ENCODE results near the gene GKN2.
A peak's percentile ranks its signal among the peaks of the same experiment; 100 is the strongest.
"Not testable (repeated sequence)": the region's sequence is repeated elsewhere in the genome, so short reads cannot be mapped to it uniquely, and the experiment has no call there.

Gene GKN2

GRCh38 chr2:68955432-68955831 lies 2.7 kb upstream of the GKN2 start:
- DNase-seq, result not testable (repeated sequence)

GRCh38 chr2:68951899-68952298 lies 794 bp downstream of the GKN2 start:
- no peak for DNase-seq

GRCh38 chr2:68948710-68949109 lies 4.0 kb downstream of the GKN2 start:
- DNase-seq, result no peak

DNA sequence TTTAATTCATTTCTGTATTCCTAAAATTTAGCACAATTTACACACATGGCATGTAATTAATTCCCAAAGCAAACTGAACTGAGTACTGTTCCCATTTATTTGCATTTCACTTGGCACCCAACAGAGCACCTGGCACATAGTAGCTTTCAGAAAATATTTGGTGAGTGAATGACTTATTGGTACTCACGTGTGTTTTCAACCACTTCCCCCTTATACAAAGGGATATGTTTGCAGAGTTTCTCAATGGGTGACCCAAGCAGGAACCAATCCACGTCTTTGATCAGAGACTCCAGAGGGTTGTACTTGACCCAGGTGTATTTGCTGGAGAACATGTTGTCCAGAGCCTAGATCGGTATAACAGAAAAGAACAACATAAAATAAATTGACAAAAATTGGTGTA lies 6.6 kb downstream of the GKN2 start:
- DNase-seq, result no peak

DNA sequence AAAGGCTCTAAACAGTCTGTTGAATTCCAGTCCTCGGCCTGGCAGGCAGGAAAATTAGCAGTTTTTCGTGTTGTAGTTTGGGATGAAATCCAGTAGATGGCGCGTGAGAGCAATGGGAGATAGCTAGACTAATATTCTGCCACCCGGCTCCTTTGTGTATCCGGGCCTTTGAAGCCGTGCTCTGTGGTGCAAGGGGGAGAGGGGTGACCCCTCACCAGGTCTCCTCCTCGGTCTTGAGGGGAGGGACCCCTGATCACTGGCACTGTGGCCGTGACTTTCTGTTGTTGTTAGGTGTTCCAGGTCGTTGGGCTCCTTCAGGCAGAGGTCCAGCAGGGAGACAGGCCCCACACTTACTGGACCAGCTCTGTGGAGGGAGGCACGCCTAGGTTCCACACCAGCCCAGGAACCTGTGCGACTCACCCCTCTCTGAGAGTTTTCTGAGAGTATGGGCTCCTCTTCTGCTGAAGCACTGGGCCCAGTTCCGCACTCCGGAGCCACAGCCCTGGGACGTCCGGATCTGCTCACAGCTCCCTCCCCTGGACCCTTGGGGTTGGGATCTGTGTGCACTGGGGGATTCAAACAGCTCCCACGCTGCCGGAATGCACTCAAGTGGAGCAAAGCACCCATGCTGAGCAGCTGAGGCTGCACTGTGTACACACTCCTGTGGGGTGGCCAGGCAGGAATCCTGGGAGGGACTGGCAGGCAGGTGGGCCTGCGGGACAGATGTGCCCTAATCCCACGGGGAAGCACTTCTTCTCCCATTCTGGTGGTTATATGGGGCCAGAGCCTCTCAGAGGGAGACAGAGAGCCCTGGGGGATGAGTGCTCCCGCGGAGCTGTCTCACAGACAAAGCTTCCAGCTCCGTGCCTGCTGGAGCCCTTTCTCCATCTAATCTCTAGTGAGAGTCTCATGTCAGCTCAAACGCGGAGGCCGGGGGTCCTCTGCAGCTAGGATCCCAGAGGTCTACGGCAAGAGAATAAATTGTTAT lies 8.8 kb downstream of the GKN2 start:
- peak; percentile 26 for DNase-seq

DNA sequence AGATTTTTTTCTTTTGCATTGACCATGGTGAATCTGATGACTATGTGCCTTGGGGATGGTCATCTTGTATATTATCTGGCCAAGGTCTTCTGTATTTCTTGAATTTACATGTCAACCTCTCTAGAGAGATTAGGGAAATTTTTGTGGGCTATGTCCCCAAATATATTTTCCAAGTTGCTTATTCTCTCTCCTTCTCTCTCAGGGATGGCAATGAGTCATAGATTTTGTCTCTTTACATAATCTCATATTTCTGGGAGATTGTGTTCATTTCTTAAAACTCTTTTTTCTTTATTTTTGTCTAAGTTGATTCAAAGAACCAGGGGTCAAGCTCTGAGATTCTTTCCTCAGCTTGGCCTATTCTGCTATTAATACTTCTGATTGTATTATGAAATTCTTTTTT lies 9.9 kb downstream of the GKN2 start:
- no peak for DNase-seq

GRCh38 chr2:68940369-68940768 lies 12.3 kb downstream of the GKN2 start:
- no peak for DNase-seq

DNA sequence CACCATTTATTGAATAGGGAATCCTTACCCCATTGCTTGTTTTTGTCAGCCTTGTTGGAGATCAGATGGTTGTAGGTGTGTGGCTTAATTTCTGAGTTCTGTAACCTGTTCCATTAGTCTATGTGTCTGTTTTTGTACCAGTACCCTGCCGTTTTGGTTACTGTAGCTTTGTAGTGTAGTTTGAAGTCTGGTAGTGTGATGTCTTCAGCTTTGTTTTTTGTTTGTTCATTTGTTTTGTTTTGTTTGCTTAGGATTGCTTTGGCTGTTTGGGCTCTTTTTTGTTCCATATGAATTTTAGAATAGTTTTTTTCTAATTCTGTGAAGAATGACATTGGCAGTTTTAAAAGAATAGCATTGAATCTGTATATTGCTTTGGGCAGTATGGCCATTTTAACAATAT lies 12.7 kb downstream of the GKN2 start:
- no peak for DNase-seq

DNA sequence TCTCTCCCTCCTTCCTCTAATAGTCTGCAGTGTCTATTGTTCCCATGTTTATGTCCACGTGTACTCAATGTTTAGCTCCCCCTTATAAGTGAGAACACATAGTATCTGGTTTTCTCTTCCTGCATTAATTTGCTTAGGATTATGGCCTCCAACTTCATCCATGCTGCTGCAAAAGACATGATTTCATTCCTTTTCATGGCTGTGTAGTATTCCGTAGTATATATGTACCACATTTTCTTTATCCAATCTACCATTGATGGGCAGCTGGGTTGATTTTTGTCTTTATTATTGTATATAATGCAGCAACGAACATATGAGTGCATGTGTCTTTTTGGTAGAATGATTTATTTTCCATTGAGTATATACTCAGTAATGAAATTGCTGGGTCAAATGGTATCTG lies 13.8 kb downstream of the GKN2 start:
- no peak for DNase-seq

- DNase-seq, result no peak
Measured at GRCh38 chr2:68937346-68938055, 15.2 kb downstream of the GKN2 start.

DNA sequence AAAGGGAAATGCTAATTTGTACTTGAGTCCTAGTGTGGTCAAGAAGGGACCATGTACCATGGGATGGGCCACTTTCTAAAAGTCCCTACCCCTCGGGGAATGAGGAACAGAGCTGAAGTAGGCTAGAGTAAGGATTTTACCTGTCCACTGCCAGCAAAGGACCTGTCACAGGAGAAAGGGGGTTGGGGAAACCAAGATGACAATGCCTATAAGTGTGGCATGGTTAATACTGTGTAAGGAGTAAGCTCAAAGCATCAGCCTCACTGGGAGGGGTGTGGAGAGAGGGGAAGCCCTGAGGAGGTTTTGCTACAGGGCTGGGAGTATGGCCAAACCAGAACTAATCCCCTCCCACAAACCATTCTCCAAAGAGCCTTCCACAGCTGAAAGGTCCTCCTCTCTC lies 15.8 kb downstream of the GKN2 start:
- DNase-seq, result no peak

DNA sequence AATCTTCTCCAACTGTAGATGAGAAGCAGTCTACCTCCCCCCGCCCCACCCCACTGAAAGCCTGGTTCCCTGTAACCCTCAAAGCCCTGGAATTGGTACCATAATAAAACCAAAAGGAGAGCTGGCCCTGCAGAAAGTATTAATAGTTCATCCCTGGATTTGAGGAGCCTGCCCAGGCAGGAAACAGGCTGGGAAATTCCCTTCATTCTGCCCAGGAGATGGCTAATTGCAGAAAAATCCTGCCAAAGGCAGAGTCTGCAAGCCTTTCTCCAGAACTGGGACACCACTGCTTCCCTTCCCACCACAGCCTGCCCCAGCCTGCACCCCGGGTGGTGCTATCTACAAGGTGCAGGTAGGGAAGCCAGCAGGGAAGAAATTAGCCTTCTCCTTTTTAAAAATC lies 16.3 kb downstream of the GKN2 start:
- no peak for DNase-seq

- DNase-seq, result no peak
Measured at GRCh38 chr2:68935471-68935870, 17.2 kb downstream of the GKN2 start.

DNA sequence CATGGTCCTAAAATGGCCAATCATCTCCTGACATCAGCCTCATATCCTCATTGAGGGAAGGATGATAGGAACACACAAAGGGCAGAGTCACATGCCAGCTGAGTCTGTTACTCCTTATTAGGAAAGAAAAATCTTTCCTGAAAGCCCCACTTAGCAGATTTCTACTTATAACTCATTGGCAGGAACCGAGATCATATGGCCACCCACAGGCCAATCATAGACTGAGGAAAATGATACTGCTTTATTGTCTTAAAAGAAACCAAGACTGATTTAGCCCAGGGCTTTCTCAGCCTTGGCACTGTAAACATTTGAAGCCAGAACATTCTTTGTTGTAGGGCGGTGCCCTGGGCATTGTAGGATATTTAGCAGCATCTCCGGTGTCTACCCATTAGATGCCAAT lies 18.7 kb downstream of the GKN2 start:
- no peak for DNase-seq

DNA sequence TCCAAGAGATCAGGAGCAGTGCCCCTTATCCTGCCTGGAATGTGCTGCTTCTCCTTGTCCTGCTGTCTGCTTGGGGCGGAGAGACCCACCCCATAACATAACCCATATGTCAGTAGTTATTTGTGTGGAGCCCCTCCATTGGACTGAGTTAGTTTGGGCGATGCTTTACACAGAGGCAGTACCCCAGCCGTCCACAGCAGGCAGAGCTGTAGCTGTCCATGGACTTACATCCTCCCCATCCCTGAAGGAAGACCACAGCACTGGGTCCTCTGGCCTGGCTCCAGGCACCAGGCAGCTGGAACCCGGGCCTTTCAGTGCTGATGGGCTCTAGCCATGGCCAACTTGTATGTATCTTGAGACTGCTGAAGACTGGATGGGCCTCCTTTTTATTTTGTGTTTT lies 20.3 kb downstream of the GKN2 start:
- no peak for DNase-seq

DNA sequence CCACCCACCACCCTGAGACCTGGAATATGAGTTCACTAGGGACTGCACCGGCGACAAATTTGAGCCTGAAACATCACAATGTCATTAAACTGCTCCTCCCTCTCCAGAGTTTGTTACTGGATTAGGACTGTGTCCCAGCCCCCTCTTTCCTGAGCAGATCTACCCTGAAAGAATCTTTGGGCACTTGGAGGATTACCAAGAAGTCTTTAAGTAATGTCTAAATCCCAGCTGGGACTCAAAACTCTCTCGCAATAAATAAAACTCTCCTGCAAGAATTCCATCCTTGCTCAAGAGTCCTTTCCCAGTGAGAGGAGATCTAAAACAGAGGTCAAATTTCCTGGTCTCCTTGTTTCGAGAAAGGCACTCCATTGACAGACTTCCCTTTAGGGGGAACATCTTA lies 20.9 kb downstream of the GKN2 start:
- DNase-seq, result no peak

- no peak for DNase-seq
Measured at GRCh38 chr2:68931149-68931711, 21.5 kb downstream of the GKN2 start.

DNA sequence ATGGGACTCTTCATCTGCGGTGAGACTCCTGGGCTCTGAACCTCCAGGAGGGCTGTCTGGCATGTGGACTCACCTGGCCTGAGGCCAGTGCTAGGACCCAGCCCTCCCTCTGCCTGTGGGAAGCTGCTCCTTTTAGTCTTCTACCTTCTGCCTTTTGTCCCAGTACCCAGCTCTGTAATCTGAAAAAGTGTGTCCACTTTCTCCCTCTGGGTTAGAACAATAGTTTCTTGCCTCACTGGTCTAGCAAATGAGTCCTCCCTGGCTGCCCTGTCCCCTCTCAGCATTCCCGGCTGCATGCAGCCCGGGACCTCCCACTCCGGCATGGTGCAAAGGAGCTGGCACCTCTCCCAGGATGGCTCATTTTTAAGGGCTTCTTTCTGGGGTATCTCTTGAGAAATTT lies 25.9 kb downstream of the GKN2 start:
- DNase-seq, result no peak

GRCh38 chr2:68925295-68925896 lies 27.3 kb downstream of the GKN2 start:
- no peak for DNase-seq

- no peak for DNase-seq
Measured at GRCh38 chr2:68921646-68922045, 31.0 kb downstream of the GKN2 start.

- DNase-seq, result no peak
Measured at GRCh38 chr2:68920481-68921170, 32.1 kb downstream of the GKN2 start.

DNA sequence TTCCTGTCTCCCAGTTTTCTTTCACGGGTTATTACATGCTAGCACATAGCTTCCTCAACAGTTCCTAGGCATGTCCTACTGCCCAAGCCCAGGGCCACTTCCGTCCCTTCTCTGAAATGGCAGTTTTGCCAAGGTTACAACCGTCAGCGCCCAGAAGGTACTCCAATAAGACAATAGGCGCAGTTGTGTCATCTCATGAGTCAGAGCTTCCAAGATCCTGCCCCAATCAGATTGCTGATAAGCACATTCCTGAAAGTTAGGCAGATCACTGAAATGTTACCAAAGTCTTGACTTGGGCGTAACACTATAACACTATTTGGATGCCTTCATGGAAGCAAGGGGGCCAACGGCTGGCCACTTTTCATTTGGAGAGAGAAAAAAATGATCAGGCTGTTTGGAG lies 34.2 kb downstream of the GKN2 start:
- no peak for DNase-seq

All from NCI-H510A (cell line).